GM23248 (cell line): ENCODE results near the gene MTCL1. TPM values are rescaled to one million over a fixed set of nuclear protein-coding genes. Genes with fewer than 3 reads are reported as not detected.

ENCODE experiments used
- DNase-seq: peaks from one replicate; pipeline ENCODE4 v3.0.0-alpha.2; 2015
- H2AFZ ChIP-seq: fragments of 200-600 bp; sonication (generic); 2 replicates; pipeline ENCODE4 v1.6.1; 2016; ENCODE audit warnings: antibody characterized with exemption
- H3F3A ChIP-seq: fragments of 200-600 bp; sonication (generic); 2 replicates; pipeline ENCODE4 v1.6.1; 2016; ENCODE audit warnings: mild to moderate bottlenecking, antibody characterized with exemption, mixed run types; ENCODE audit not compliant: insufficient read depth
- H3K27ac ChIP-seq: fragments of 200-600 bp; sonication (generic); 2 replicates; pipeline ENCODE4 v1.5.1; 2016; ENCODE audit warnings: mild to moderate bottlenecking
- H3K27me3 ChIP-seq: fragments of 200-600 bp; sonication (generic); replicated peaks from 2 replicates; pipeline ENCODE4 v1.6.1; 2016; ENCODE audit warnings: mild to moderate bottlenecking; ENCODE audit not compliant: insufficient read depth
- H3K36me3 ChIP-seq: fragments of 200-600 bp; sonication (generic); 2 replicates; pipeline ENCODE4 v1.6.1; 2016; ENCODE audit warnings: low read depth, mild to moderate bottlenecking
- H3K4me1 ChIP-seq: fragments of 200-600 bp; sonication (generic); 2 replicates; pipeline ENCODE4 v1.6.1; 2016; ENCODE audit warnings: mild to moderate bottlenecking; ENCODE audit not compliant: insufficient read depth
- H3K4me2 ChIP-seq: fragments of 200-600 bp; sonication (generic); one replicate; pipeline ENCODE4 v1.6.1; 2016; ENCODE audit warnings: mild to moderate bottlenecking; ENCODE audit not compliant: unreplicated experiment
- H3K4me3 ChIP-seq: fragments of 200-600 bp; sonication (generic); 2 replicates; pipeline ENCODE4 v1.5.1; 2016; ENCODE audit warnings: mild to moderate bottlenecking
- H3K79me2 ChIP-seq: fragments of 200-600 bp; sonication (generic); 2 replicates; pipeline ENCODE4 v1.6.1; 2016; ENCODE audit warnings: mild to moderate bottlenecking; ENCODE audit not compliant: insufficient read depth
- H3K9ac ChIP-seq: fragments of 200-600 bp; sonication (generic); 2 replicates; pipeline ENCODE4 v1.6.1; 2016; ENCODE audit warnings: mild to moderate bottlenecking
- H3K9me2 ChIP-seq: fragments of 200-600 bp; sonication (generic); 2 replicates; pipeline ENCODE4 v1.6.1; 2016; ENCODE audit warnings: mixed run types, mild to moderate bottlenecking, moderate library complexity; ENCODE audit not compliant: insufficient read depth
- H3K9me3 ChIP-seq: fragments of 200-600 bp; sonication (generic); one replicate; pipeline ENCODE4 v1.6.1; 2017; ENCODE audit warnings: low read depth
- H4K20me1 ChIP-seq: fragments of 200-600 bp; sonication (generic); 2 replicates; pipeline ENCODE4 v1.6.0; 2016; ENCODE audit not compliant: insufficient read depth
- EZH2 ChIP-seq: fragments of 200-600 bp; sonication (generic); IDR thresholded peaks from 2 replicates; pipeline ENCODE4 v1.6.1; 2018; ENCODE audit warnings: antibody characterized with exemption, mild to moderate bottlenecking; ENCODE audit not compliant: insufficient read depth, poor library complexity, severe bottlenecking
- EZH2phosphoT487 ChIP-seq: fragments of 200-600 bp; sonication (generic); IDR thresholded peaks from 2 replicates; pipeline ENCODE4 v1.6.1; 2018; ENCODE audit warnings: antibody characterized with exemption, moderate library complexity, mild to moderate bottlenecking, low read depth; ENCODE audit not compliant: insufficient read depth
- WGBS, 2 experiments: methylation state at CpG; one replicate each; pipeline ENCODE4 v1.1.6; 2015 to 2017; ENCODE audit warnings: low lambda C conversion rate in 2 of 2, low coverage in 1 of 2; ENCODE audit errors: missing lambda C conversion rate in 2 of 2; 5-methylcytosine and 5-hydroxymethylcytosine counted together
- in situ Hi-C: fragments of 300-500 bp; cut with MboI; formaldehyde crosslinking; loops from 2 replicates; pipeline ENCODE4 v1.15.0; 2020
- polyA plus RNA-seq: library from polyadenylated mRNA; unstranded; fragments of >200 nt; fragmentation: Nextera tagmentation; extraction: Ambion mirVana; gene quantifications from 2 replicates; pipeline ENCODE4 v1.2.1, GENCODE V29; 2016
- total RNA-seq: library from RNA; depleted of rRNA; stranded (reverse); fragments of >200 nt; shearing (Covaris generic); gene quantifications from 2 replicates; pipeline ENCODE4 v1.2.3, GENCODE V29; 2014

MTCL1 gene
- total and polyA plus RNA-seq, 2 experiments from 2014 or later, result 10.3 to 36.9 TPM

DNA sequence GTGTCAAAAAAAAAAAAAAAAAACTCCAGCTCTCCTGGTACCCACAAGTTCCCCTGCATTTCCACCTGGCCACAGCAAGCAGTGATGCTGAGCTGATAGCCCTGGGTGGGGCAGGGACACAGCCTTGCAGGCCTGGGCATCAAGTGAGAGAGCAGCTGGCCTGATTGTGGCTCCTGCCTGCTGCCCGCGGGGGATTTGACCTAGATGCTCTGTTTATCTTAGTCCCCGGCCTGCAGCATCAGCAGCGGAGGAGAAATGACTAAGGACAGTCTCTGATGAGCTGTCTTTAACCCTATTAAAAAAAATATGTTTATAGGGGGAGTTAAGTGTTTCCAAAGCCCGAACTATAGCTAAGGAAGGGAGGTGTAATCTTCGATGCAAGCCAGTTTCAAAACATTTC, 102.6 kb downstream of the MTCL1 start:
- Histone ChIP-seq H3K79me2 (0 out of 2 replicates have a peak, but pooled peaks cover 9% of the 10 kb centered on the region), H3K9me3 (no peaks in the 10 kb centered on the region), H3K9ac (no peak overlapping the region), H3K4me3 (no peak overlapping the region), H3K27ac (no peak overlapping the region), H3F3A (peaks cover 21% of the 10 kb centered on the region; the same call in 1 of the 2 replicates), H4K20me1 (no peaks in the 10 kb centered on the region), H2AFZ (no peak overlapping the region), H3K4me1 (peaks cover 9% of the 10 kb centered on the region), H3K4me2 (no peak overlapping the region), H3K36me3 (peaks cover 31% of the 10 kb centered on the region), H3K27me3 (no peaks in the 10 kb centered on the region), H3K9me2 (no peaks in the 10 kb centered on the region)
- TF ChIP-seq EZH2phosphoT487 (no peak), EZH2 (no peak)
- 89 to 94% methylated on average over 6 of the region's 6 CpGs for WGBS, 2 experiments
- no peak for DNase-seq
- in situ Hi-C loops, result no loop called here

GRCh38 chr18:8809514-8809913, 104.2 kb downstream of the MTCL1 start:
- Histone ChIP-seq H3K4me3 (no peak overlapping the region), H2AFZ (no peak overlapping the region), H3F3A (peaks cover 32% of the 10 kb centered on the region), H3K79me2 (no peaks in the 10 kb centered on the region), H3K9me3 (no peaks in the 10 kb centered on the region), H3K27ac (no peak overlapping the region), H3K9ac (no peak overlapping the region), H3K4me1 (peaks cover 24% of the 10 kb centered on the region), H3K36me3 (peaks cover 31% of the 10 kb centered on the region), H3K9me2 (no peaks in the 10 kb centered on the region), H3K4me2 (no peak overlapping the region), H3K27me3 (no peaks in the 10 kb centered on the region), H4K20me1 (no peaks in the 10 kb centered on the region)
- TF ChIP-seq EZH2 (no peak), EZH2phosphoT487 (no peak)
- WGBS, 2 experiments, result 98% methylated on average over 13 of the region's 13 CpGs
- in situ Hi-C loops, result no loop called here
- DNase-seq, result no peak

DNA sequence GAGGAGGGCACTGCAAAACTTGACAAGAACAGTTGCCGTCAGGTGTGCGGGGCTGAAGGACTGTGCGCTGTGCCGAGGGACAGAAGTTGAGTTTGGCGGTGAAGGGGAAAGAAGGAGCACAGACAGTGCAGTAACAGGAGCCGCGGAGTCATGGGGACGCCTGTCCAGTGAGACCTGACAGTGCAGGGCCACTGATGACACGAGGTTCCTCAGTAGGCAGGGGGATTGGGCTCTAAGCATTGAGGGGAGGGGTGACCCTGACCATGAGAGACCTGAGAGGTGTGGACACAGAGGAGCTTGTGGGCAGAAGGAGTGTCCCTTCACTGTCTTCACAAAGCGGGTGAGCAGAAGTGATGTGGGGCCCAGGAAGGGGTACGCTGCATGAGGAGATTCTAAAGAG, 104.8 kb downstream of the MTCL1 start:
- Histone ChIP-seq H3F3A (peaks cover 34% of the 10 kb centered on the region), H4K20me1 (no peaks in the 10 kb centered on the region)

GRCh38 chr18:8811115-8811514, 105.8 kb downstream of the MTCL1 start:
- Histone ChIP-seq H3K9me2 (no peaks in the 10 kb centered on the region), H3F3A (peaks cover 39% of the 10 kb centered on the region)

More for the DNA sequence above, 104.8 kb downstream of the MTCL1 start:
- H2AFZ ChIP-seq, result no peak overlapping the region
- H3K4me3 ChIP-seq, result no peak overlapping the region
- peaks cover 31% of the 10 kb centered on the region for H3K36me3 ChIP-seq
- in situ Hi-C loops, result no loop called here
- TF ChIP-seq EZH2 (no peak), EZH2phosphoT487 (no peak)
- H3K79me2 ChIP-seq, result no peaks in the 10 kb centered on the region
- H3K27ac ChIP-seq, result no peak overlapping the region
- H3K9me2 ChIP-seq, result no peaks in the 10 kb centered on the region
- no peak overlapping the region for H3K9ac ChIP-seq
- peaks cover 27% of the 10 kb centered on the region for H3K4me1 ChIP-seq
- H3K4me2 ChIP-seq, result no peak overlapping the region
- 96 to 98% methylated on average over 11 of the region's 11 CpGs for WGBS, 2 experiments
- H3K9me3 ChIP-seq, result no peaks in the 10 kb centered on the region
- no peak for DNase-seq
- no peaks in the 10 kb centered on the region for H3K27me3 ChIP-seq

DNA sequence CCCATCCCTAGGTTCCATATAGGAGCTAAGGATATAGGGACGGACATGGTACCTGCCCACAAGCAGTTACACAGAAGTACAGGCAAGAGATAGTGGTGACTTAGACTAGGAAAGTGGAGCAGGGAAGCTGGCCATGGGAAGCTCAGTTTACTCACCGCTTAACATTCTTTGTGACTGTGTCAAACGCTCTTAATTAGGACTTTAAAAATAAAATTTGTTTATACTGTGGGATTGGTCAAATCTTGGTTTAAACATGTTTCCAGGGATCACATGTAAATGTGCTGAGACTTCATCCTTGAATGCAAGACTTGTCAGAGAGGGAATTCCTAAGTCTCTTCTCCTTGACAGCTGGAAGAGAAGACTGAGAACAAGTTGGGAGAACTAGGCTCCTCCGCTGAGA, 107.3 kb downstream of the MTCL1 start:
- peaks cover 38% of the 10 kb centered on the region for H3K4me1 ChIP-seq
- DNase-seq, result peak; percentile 50
- no peak overlapping the region for H3K4me3 ChIP-seq
- WGBS, 2 experiments, result 75 to 78% methylated on average over 4 of the region's 4 CpGs
- no peaks in the 10 kb centered on the region for H3K9me3 ChIP-seq
- no peak overlapping the region for H3K9ac ChIP-seq
- H3K4me2 ChIP-seq, result no peak overlapping the region
- peaks cover 26% of the 10 kb centered on the region for H3K36me3 ChIP-seq
- in situ Hi-C loops, result no loop called here
- peaks cover 54% of the 10 kb centered on the region for H3F3A ChIP-seq
- no peak for TF ChIP-seq EZH2phosphoT487
- no peak for TF ChIP-seq EZH2
- H3K27ac ChIP-seq, result peak overlapping the region; percentile 19; the same call in 1 of the 2 replicates
- no peaks in the 10 kb centered on the region for H4K20me1 ChIP-seq
- H3K79me2 ChIP-seq, result no peaks in the 10 kb centered on the region
- H3K9me2 ChIP-seq, result no peaks in the 10 kb centered on the region
- no peak overlapping the region for H2AFZ ChIP-seq
- H3K27me3 ChIP-seq, result no peaks in the 10 kb centered on the region

More at GRCh38 chr18:8811115-8811514, 105.8 kb downstream of the MTCL1 start:
- Histone ChIP-seq H3K4me3 (no peak overlapping the region), H2AFZ (no peak overlapping the region), H3K36me3 (peaks cover 31% of the 10 kb centered on the region), H3K79me2 (no peaks in the 10 kb centered on the region), H3K9ac (no peak overlapping the region), H3K27me3 (no peaks in the 10 kb centered on the region), H3K27ac (no peak overlapping the region), H3K9me3 (no peaks in the 10 kb centered on the region), H4K20me1 (no peaks in the 10 kb centered on the region), H3K4me1 (peaks cover 27% of the 10 kb centered on the region), H3K4me2 (no peak overlapping the region)
- no peak for DNase-seq
- 97 to 99% methylated on average over 6 of the region's 6 CpGs for WGBS, 2 experiments
- in situ Hi-C loops, result no loop called here
- TF ChIP-seq EZH2phosphoT487 (no peak), EZH2 (no peak)
